Ecto neural progenitor cell (in vitro differentiated cells): ENCODE results near the gene CCDC174.

Experiments used
- DNase-seq: peaks from one replicate; pipeline ENCODE4 v3.0.0-alpha.2; 2018; ENCODE audit warnings: low spot score

Gene CCDC174

GRCh38 chr3:14703128-14703750 is 51.7 kb downstream of the CCDC174 start:
- no peak for DNase-seq

DNA sequence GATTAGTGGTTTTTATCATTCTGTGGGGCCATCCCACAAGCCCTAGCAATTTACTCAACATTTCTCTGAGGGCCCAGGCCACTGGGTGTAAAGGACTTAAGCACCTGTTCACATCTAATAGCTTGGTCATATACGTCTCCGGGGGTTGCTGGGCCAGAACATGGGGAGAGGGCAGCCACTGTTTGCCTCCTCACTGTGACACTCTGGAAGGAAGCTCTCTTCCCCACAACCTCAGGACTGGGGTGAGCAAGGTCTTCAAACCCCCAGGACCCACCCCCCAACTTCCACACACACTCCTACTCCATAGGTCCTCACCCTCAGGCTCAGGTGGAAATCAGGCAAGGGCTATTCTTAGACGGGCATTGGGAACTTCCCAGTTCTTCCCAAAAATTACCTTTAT is 52.2 kb downstream of the CCDC174 start:
- no peak for DNase-seq

DNA sequence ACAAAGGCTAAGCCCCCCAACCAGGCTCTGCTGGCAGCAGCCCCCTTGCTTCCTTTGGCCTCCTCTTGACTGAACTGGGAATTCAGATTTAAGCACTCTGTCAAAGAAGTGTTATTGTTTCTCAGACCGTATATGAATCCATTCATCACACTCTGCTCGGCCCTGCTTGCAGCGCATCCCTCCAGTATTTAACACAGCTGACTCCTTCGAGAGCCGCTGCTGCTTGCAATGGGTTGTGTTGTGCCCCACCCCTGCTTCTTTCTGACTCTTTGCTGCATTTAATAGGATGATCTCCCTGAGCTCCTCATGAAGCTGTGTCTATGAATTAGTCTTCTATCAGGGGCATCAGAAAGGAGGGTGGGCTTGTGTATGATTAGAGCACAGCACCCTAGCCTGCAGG is 54.5 kb downstream of the CCDC174 start:
- DNase-seq, result no peak

GRCh38 chr3:14716591-14716990 is 65.0 kb downstream of the CCDC174 start:
- no peak for DNase-seq

DNA sequence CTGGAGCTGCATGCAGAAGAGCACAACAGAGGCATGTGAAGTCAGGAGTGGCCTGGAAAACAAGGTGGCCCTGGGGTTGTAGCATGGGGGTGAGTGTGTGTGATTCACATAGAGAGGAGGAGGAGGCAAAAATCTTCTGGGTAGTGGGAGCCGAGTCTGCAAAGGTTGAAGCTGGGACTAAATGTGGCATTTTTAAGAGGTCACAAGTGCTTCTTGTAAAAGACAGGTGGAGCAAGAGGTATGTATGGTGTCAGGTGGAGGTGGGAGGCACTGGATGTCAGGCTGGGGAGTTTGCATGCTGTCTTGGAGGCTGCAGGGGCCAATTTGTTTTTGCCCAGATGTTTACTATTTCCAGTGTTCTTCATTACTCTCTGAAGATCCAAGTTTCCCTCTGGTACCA is 65.7 kb downstream of the CCDC174 start:
- DNase-seq, result no peak

DNA sequence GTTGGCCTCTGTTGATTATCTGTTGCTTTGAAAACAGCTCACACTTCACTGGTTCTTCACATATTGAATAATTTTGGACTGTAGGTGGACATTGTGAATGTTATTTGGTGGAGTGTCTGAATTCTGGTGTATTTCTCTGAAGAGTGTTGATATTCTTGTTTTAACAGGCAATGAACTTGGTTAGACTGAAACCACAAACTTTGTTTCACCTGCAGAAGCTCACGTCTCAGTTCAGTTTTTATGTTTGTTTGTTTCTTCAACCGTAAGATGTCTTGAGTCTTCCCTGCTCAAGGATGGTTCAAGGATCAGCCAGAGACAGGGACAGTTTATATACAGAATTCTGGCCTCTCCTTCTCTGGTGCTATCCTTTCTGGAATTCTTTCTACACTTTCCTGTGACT is 67.0 kb downstream of the CCDC174 start:
- no peak for DNase-seq

- DNase-seq, result no peak
These were observed 67.4 kb downstream of the CCDC174 start for GRCh38 chr3:14719006-14719405.

DNA sequence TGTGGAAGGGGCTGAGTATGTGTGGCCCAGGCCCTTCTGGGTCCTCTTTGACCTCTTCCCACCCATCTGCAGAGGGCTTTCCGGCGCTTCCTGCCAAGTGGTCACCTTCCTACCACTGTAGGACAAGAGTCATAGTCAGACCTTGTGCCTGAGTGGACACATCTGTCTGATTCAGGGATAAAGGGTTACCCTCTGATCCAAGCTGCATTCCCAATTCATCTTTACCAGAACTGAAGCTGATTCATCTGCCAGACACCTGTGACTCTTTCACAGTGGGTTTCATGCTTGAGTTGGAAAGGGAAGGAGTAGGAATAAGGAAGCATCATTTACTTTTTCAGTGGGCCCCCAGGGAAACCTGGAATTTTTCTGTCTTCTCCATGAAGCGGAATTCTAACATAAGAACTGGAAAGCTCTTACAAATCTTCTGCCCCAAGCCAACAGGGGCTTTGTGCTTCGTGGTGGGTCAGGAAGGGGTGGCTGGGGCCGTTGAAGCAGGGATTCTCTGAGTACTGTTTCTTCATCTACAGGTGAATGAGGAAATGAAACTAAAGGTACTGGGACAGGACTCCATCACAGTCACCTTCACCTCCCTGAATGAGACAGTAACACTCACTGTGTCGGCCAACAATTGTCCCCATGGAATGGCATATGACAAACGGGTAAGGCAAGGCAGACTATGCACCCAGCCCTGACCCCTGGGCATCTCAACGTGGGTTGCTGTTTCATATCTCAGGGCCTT is 69.7 kb downstream of the CCDC174 start:
- DNase-seq, result no peak
